ENCODE data around the gene THYN1. TPM values are rescaled to one million over a fixed set of nuclear protein-coding genes. Genes with fewer than 3 reads are reported as not detected.

Gene THYN1
- total RNA-seq, 4 donors from 2014 or later: 31.7 to 62.8 (median 42.6) TPM

DNA sequence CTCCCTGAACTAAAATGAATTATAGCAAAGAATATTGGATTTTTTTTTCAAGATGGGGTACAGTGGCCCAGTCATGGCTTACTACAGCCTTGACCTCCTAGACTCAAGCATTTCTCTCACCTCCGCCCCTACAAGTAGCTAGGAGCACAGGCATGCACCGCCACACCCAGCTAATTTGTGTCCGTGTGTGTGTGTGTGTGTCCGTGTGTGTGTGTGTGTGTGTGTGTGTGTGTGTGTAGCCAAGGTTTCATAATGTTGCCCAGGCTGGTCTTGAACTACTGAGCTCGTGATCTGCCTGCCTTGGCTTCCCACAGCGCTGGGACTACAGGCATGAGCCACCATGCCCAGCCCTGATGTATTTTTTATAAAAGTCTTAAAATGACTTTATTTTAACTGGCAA is 12.6 kb downstream of the THYN1 start:
- no peaks in the 10 kb centered on the region for H3K9me3 ChIP-seq
- H3K27me3 ChIP-seq: no peaks in the 10 kb centered on the region
- TF ChIP-seq POLR2AphosphoS5 (IDR thresholded peaks at IDR 0.05) (no peak), POLR2A (IDR thresholded peaks at IDR 0.05) (no peak), EP300 (IDR thresholded peaks at IDR 0.05) (no peak)
- TF ChIP-seq, protein P1, sequence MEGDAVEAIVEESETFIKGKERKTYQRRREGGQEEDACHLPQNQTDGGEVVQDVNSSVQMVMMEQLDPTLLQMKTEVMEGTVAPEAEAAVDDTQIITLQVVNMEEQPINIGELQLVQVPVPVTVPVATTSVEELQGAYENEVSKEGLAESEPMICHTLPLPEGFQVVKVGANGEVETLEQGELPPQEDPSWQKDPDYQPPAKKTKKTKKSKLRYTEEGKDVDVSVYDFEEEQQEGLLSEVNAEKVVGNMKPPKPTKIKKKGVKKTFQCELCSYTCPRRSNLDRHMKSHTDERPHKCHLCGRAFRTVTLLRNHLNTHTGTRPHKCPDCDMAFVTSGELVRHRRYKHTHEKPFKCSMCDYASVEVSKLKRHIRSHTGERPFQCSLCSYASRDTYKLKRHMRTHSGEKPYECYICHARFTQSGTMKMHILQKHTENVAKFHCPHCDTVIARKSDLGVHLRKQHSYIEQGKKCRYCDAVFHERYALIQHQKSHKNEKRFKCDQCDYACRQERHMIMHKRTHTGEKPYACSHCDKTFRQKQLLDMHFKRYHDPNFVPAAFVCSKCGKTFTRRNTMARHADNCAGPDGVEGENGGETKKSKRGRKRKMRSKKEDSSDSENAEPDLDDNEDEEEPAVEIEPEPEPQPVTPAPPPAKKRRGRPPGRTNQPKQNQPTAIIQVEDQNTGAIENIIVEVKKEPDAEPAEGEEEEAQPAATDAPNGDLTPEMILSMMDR (IDR thresholded peaks at IDR 0.05): no peak
- no peak overlapping the region for H3K27ac ChIP-seq
- peaks cover 90% of the 10 kb centered on the region for H3K36me3 ChIP-seq
- no peaks in the 10 kb centered on the region for H3K4me1 ChIP-seq
- 62% methylated on average over 6 of the region's 6 CpGs for WGBS
- no peak overlapping the region for H3K4me3 ChIP-seq
- no peak for DNase-seq (ENCODE audit: low spot score in 2 of 2)

DNA sequence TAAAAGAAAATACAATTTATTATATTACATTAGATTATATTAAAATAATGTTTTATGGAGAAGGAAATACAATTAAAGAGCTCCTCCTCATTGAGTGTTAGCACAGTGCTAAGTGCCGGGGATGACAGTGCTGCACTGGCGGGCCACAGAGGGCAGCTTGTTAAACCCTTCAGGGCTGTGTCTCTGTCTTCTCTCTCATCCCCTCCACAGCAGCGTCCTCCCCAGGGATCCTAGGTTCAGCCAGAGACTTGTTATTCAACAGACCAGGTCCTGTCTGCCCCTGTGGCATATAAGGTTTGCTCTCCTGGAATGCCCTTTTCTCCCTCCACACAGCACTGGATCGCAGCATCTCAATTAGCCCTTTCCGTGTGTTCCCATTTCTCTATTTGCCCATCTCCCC is 14.2 kb downstream of the THYN1 start:
- H3K9me3 ChIP-seq: no peaks in the 10 kb centered on the region
- no peak for DNase-seq (ENCODE audit: low spot score in 2 of 2)
- H3K27ac ChIP-seq: no peak overlapping the region
- H3K4me3 ChIP-seq: no peak overlapping the region
- peaks cover 86% of the 10 kb centered on the region for H3K36me3 ChIP-seq
- 93% methylated on average over 5 of the region's 5 CpGs for WGBS
- TF ChIP-seq, protein P1 (IDR thresholded peaks at IDR 0.05): no peak
- no peak for TF ChIP-seq POLR2A (IDR thresholded peaks at IDR 0.05)
- no peaks in the 10 kb centered on the region for H3K27me3 ChIP-seq
- H3K4me1 ChIP-seq: no peaks in the 10 kb centered on the region

DNA sequence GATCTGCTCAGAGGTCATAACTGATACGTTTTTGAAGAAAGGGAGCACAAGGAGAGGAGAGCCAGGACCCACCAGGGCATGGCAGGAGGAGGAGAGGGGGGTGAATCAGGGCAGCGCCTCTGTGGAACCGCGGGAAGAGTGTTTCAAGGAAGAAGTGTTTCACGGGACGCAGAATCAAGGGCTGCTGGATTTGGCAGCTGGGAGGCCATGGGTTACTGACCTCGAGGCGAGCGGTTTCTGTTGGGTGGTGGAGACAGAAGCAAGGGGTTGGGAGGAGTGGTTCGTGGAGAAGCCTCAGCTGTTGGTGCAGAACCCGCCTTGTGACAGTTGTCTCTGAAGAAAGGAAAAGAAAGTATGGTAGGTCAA is 15.6 kb downstream of the THYN1 start:
- Histone ChIP-seq H3K27me3 (no peaks in the 10 kb centered on the region), H3K9me3 (no peaks in the 10 kb centered on the region), H3K36me3 (peaks cover 72% of the 10 kb centered on the region), H3K4me3 (no peak overlapping the region), H3K4me1 (peaks cover 3% of the 10 kb centered on the region), H3K27ac (no peak overlapping the region)
- TF ChIP-seq POLR2AphosphoS5 (IDR thresholded peaks at IDR 0.05) (no peak), POLR2A (IDR thresholded peaks at IDR 0.05) (no peak), EP300 (IDR thresholded peaks at IDR 0.05) (no peak)
- TF ChIP-seq, protein P1 (IDR thresholded peaks at IDR 0.05): no peak
- no peak for DNase-seq (ENCODE audit: low spot score in 2 of 2)
- WGBS: 92% methylated on average over 11 of the region's 11 CpGs

DNA sequence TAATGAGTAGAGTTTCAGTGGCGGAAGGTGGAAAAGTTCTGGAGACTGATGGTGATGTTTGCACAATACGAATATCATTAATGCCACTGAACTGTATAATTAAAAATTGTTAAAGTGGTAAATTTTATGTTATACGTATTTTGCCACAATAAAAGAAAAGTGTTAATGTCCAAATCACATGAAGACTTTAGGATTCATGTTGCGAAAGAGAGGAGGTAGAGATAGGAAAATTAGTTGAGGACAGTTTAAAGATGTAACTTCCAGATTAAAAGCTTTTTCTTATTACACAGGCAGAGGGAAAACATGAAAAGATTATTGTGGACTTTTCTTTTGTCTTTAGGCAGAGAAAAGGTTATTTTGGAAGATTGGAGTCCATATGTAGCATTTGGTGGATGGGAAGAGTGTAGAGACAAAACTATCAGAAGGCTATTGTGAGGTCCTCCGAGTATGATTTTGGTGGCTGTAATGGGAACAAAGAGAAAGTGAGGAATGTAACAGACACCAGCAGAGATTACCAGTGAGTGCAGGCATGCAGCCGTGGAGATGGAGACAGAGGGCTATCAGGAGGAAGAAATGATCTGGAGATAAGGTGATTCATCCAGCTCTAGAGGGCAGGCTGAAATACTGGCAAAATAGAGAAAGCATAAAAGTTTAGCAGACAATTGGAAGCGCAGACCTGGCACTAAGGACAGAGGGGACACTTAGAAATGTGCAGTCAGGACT is 16.2 kb downstream of the THYN1 start:
- 91% methylated on average over 7 of the region's 7 CpGs for WGBS
- DNase-seq (ENCODE audit: low spot score in 2 of 2): no peak

DNA sequence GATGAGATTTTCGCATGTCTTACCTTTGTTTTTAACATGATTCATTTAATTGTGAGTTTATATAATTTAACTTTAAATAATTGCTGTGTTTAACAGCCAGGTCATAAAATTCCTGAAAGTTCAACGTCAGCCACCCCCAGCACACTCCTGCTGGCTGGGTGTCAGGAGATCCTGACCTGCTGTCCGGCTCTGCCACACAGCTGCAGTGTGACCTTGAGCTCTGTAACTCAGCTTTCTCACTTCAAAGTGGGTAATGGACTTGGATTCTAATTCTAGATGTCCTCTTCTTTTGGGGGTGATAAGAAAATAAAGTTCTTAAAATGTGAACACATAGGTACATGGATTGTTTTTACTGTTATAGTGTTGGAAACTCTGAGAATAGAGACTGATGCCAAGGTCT is 17.8 kb downstream of the THYN1 start:
- Histone ChIP-seq H3K36me3 (peaks cover 52% of the 10 kb centered on the region), H3K4me1 (peaks cover 21% of the 10 kb centered on the region), H3K9me3 (no peaks in the 10 kb centered on the region), H3K4me3 (no peak overlapping the region), H3K27me3 (no peaks in the 10 kb centered on the region), H3K27ac (no peak overlapping the region)
- no peak for DNase-seq (ENCODE audit: low spot score in 2 of 2)
- 86% methylated on average over 3 of the region's 3 CpGs for WGBS
- TF ChIP-seq, protein P1 (IDR thresholded peaks at IDR 0.05): no peak
- TF ChIP-seq POLR2A (IDR thresholded peaks at IDR 0.05): no peak
- TF ChIP-seq POLR2AphosphoS5 (IDR thresholded peaks at IDR 0.05): no peak

More for the DNA sequence above, 16.2 kb downstream of the THYN1 start:
- no peaks in the 10 kb centered on the region for H3K9me3 ChIP-seq
- no peaks in the 10 kb centered on the region for H3K27me3 ChIP-seq
- TF ChIP-seq, protein P1 (IDR thresholded peaks at IDR 0.05): no peak
- TF ChIP-seq EP300 (IDR thresholded peaks at IDR 0.05) (no peak), POLR2A (IDR thresholded peaks at IDR 0.05) (no peak), POLR2AphosphoS5 (IDR thresholded peaks at IDR 0.05) (no peak)
- H3K27ac ChIP-seq: no peak overlapping the region
- H3K4me3 ChIP-seq: no peak overlapping the region
- peaks cover 67% of the 10 kb centered on the region for H3K36me3 ChIP-seq
- peaks cover 7% of the 10 kb centered on the region for H3K4me1 ChIP-seq

Data from suprapubic skin (tissue), 4 donors.